Left renal cortex interstitium (tissue), 4 donors: ENCODE measurements around the gene HLA-B. TPM values are rescaled to one million over a fixed set of nuclear protein-coding genes. Genes with fewer than 3 reads are reported as not detected.
"Not testable (repeated sequence)": the region's sequence is repeated elsewhere in the genome, so short reads cannot be mapped to it uniquely, and the experiment has no call there.

ENCODE experiments used
- DNase-seq, 4 donors: peaks; one replicate each; pipeline ENCODE4 v3.0.0-alpha.2; 2013; ENCODE audit warnings: low read depth in 4 of 4, low spot score in 2 of 4, missing footprints in 1 of 4
- polyA plus RNA-seq, 4 donors: library from polyadenylated mRNA; unstranded; fragments of 120-200 nt; gene quantifications; one replicate each; pipeline ENCODE4 v1.2.1, GENCODE V29; 2013; ENCODE audit not compliant: insufficient read length in 4 of 4

HLA-B gene
- polyA plus RNA-seq, result 100 to 1,000 TPM; 118 to 163 (median 137) TPM

GRCh38 chr6:31356946-31357466 lies at the start of gene HLA-B:
Gene HLA-B (minus strand): TSS chr6:31357179. CDS start chr6:31357158, 21 bp downstream.
- peak; percentile 25 to 73 (median 58) for DNase-seq

DNA sequence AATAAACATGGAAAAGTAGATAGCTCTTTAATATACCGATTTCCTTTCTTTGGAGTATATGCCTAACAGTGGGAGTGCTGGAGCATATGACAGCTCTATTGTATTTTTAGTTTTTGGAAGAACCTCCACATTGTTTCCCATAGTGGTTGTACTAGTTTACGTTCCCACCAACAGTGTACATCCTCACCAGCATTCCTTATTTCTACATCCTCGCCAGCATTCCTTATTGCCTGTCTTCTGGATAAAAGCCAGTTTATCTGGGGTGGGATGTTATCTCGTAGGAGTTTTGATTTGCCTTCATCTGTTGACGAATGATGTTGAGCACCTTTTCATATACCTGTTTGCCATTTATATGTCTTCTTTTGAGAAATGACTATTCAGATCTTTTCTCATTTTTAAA lies 49.0 kb upstream of the HLA-B start:
- DNase-seq, result no peak

DNA sequence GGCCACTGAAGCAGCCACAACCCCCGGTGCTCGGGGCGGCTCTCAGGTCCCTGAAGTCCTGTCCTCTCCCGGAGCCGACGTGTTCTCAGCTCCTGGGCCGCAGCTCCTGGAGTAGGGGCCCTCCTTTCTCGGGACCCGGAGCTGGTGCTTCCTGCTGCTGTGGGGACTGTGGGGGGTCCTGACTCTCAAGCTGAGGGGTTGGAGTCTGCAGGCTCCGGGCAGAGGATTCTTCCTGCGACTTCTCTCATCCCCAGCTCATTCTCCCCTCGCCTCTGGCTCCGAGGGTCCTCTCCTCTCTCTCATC lies 47.0 kb upstream of the HLA-B start:
- not testable (repeated sequence) for DNase-seq

GRCh38 chr6:31403283-31404060 lies 46.5 kb upstream of the HLA-B start, which contains the start of gene MICA:
Gene MICA (plus strand): TSS chr6:31403595. CDS start chr6:31403633, 38 bp downstream.
- DNase-seq, result peak in 3 of 4 donors; percentile 65 to 85 (median 68)

DNA sequence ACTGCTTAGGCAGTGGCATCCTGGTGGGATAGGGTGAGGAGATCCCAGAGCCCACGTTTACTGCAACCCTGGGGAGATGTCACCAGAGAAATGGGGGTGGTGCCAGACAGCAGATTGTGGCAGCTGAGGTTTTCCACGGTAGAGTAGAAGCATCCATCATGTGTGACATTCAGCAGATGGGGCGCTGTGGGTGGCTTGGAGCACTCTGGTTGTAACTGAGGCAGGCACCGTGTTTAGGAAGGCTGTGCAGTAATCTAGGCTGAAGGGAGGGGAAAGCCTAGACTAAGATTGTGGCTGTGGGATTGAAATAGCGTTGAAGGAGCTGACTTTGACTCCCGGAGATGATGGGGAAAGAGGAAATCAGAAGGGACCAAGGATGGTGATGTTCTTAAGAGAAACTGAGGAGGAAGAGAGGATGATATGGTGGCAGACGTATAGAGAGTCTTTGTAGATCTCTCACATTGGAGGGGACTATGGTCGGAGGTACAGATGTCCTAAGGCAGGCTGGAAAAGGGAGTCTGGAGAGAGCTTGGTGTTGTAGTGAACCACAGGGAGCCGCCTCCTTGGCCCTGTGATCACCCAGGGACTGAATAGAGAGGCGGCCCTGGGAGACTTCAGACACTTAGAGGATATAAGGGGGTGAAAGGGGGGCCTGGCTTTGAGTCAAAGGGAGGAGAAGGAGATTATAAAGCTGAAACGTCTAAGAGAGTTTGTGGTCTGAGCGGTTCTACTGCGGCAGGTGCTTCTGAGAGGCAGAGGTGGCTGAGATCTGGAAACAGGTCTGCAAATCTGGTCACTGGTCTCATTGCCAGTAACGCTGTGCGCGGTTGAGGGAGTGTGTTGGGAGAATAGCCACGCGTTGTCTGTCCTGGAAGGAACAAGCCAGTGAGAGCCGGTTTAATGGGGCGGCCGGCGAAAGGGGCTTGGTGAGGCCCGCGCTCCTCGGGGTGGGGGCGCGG lies 45.6 kb upstream of the HLA-B start:
- DNase-seq, result no peak

GRCh38 chr6:31401403-31401802 lies 44.4 kb upstream of the HLA-B start:
- no peak for DNase-seq

GRCh38 chr6:31400467-31401289 lies 43.7 kb upstream of the HLA-B start:
- no peak for DNase-seq

DNA sequence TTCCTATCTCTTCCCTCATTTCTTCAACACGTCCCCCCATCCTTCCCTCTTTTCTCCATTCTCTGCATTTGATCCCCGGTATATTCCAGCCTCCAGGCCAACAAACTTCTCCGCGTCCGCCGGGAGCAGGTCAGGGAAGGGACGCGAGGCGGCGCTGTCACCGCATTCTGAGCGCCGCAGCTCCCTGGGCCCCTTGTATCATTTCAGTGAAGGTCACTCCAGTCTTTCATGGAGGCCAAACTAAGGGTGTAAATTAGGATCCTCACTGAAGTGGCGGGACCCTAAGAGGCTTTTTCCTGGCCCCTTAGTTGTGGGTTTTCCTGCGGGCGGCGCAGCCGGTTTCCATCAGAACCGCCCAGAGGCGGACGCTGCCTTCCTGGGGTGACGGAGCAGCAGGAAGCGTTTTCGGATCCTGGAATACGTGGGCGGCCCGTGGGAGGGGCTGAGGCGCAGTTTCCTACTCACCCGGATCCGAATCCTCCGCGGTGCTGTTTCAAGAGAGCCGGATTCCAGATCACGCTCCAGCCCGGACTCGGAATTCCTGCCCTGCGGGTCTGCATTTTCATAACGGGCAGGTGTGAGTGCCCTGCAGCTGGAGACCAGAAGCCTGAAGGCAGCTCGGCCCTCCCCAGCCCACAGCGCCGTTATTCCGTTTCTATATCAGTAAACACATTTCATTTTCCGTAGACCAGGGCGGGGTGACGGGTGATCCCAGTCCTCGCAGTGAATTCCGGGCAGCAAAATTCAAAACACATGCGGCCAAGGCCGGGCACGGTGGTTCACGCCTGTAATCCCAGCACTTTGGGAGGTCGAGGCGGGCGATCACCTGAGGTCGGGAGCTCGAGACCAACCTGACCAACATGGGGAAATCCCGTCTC lies 42.8 kb upstream of the HLA-B start:
- DNase-seq, result peak; percentile 42 to 82 (median 72)

DNA sequence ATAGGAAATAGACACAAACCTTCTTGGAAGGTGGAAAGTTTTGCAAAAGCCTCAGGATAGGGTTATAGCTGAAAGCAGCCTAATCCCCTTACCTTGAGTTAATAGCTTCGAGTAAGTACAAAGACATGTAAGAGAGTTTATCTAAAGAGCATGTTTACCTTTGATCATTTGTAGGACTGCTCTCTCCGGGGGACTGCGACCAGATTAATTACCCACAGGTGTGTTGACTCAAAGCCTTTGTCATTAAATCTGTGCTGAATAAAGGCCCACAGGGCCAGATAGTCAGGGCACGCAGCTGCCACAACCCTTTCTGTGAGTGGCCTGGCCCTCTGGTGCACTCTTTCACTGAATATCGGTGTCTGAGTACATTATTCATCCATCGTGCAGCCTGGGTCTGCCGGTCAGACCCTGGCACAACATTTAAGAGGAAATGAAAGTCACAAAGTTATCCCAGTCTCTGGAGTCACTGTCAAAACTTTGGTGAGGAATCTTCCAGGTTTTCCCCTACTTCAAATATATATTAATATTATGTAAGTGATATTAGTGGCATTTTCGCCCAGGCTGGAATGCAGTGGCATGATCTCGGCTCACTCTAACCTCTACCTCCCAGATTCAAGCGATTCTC lies 41.0 kb upstream of the HLA-B start:
- no peak for DNase-seq

- not testable (repeated sequence) for DNase-seq
Observed at GRCh38 chr6:31397153-31397499, 40.1 kb upstream of the HLA-B start.

- peak in 2 of 4 donors; percentile 39 to 41 for DNase-seq
Observed at GRCh38 chr6:31396422-31397152, 39.6 kb upstream of the HLA-B start.

DNA sequence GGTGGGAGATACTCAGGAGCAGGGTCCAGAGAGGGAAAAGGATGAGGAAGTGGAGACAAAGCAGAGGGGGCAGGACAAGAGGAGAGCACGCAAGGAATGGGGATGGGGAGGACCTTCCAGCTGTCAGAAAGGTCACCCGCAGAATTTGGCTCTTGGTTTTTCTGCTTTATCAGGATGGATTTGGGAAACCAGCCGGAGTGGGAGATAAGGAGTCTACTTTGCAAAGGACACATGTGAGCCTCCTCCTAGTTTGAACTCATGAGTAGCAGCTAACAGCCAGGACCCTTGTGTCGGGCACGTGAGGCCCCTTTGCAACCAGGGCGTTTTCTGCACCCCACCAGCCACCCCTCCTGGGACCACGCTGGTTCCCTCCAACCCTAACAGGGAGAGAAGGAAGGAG lies 38.9 kb upstream of the HLA-B start:
- DNase-seq, result no peak

DNA sequence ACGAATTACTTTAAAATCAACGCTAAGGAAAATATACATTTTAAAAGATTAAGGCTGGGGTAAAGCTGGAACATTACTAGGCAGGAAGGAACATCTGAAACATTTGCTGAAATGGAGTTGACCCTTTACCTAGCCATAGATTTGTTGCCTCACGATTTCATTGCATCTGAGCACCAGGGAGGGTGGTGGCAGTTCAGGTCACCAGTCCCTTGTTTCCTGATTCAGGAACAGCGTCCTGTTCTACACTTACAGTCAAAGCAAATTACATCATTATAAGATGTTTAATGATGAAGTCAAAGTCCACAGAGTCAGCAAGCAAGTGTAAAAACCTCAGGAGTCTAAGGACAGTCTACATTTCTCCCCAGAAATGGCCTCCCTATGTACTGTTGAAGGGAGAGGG lies 37.4 kb upstream of the HLA-B start:
- DNase-seq, result no peak

DNA sequence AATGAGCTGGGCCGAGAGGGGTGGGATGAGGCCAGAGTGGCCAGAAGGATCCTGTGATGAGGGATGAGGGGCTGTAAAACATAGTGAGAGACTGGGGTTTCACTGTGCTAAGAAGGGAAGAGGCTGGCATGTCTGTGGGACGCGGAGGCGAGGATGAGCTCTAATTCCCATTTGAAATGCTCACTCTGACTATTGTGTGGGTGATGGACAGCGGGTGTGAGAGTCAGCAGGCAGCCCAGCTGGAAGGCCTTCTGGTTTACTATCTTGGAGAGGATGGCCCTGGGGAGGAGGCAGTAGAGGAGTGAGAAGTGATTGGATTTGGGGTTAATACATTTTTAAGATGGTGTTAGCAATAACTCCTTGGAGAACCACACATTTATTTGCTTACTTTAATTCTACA lies 37.0 kb upstream of the HLA-B start:
- DNase-seq, result no peak

- DNase-seq, result not testable (repeated sequence)
Observed at GRCh38 chr6:31389802-31390132, 32.8 kb upstream of the HLA-B start.

DNA sequence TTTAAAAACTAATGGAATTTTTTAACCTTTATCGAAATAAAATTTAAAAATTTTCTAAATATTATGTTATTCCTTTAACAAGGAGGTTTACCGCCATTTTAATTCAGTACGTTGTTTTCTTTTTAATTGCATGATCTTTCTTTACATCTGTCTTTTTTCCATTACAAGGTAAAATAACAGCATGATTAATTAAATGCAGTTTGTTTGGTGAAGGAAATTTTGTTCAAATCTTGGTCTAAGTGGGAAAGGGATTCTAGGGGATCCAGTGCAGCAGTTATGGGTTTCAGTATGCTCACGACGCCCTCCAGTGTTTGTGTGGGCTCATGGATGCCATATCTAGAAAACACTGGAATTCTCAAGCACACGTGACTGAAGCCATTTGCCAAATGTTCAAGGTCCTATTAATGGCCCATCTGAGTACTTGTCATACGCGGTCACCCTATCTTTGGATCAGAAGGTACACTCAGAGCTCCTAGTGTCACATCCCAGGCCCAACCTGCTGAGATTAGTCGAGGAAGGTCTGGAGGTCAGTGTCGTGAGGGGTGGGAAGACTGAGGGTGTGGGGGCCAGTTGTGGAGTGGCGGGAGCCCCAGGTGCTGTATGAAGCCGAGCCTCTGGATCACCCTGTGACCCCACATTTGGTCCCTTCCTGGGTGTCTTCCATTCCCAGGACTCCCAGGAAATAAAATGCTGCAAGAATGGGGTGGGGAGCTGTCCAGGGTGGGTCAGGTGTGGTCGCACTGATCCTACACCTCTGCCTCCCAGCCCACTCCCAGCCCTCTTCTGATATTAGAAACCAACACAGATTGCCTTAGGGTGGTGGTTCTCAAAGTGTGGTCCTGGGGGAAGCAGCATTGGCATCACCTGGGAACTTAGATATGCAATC lies 32.2 kb upstream of the HLA-B start:
- not testable (repeated sequence) for DNase-seq

DNA sequence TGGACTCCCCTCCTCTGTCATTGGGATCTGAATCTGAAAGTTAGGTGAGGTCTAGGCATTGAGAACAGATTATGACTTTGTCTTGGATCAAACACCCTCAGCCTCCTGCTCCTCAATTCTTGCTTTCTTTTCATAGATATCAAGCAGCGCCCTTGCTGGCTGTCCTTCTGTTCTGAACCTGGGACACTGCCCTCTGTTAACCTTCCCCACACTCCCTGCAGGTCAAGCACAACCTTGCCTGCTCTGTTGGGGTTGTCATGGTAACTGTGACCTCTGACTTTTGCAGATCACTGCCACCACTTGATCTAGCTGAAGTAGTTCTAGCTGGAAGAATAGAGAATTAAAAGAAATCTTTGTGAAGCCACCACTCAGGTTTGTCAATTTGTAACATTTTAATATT lies 30.0 kb upstream of the HLA-B start:
- no peak for DNase-seq
